A673 (cell line): ENCODE data around the gene TAAR1. TPM values are rescaled to one million over a fixed set of nuclear protein-coding genes. Genes with fewer than 3 reads are reported as not detected.
"Not testable (repeated sequence)": the region's sequence is repeated elsewhere in the genome, so short reads cannot be mapped to it uniquely, and the experiment has no call there.

ENCODE experiments used
- BruUV-seq: library from RNA; stranded (reverse); fragments of 400-500 nt; replicated peaks from 2 replicates; lab custom pipeline; 2021; lab: Mats Ljungman, UMichigan
- CTCF ChIA-PET: fragments of 300-600 bp; sonication (Branson Sonifier 250); formaldehyde crosslinking; loops from one replicate; lab custom pipeline; 2022; ENCODE audit warnings: antibody characterized with exemption; lab: Charles Lee
- POLR2A ChIA-PET: fragments of 300-600 bp; sonication (Branson Sonifier 250); formaldehyde crosslinking; loops from one replicate; lab custom pipeline; 2022; ENCODE audit warnings: antibody characterized with exemption; ENCODE audit not compliant: low non-redundant PET; lab: Charles Lee
- DNase-seq: peaks from one replicate; pipeline ENCODE4 v3.0.0-alpha.2; 2015; ENCODE audit warnings: low spot score
- H3K27ac ChIP-seq: fragments of 200-600 bp; sonication (generic); 2 replicates; pipeline ENCODE4 v1.5.1; 2016; ENCODE audit warnings: mixed run types, low read depth, mild to moderate bottlenecking, mixed read lengths, antibody characterized with exemption, low read length; ENCODE audit not compliant: poor library complexity, severe bottlenecking
- H3K27me3 ChIP-seq: fragments of 200-600 bp; sonication (generic); replicated peaks from 2 replicates; pipeline ENCODE4 v1.6.1; 2017; ENCODE audit warnings: mixed run types, low read depth, mild to moderate bottlenecking, mixed read lengths, antibody characterized with exemption, low read length; ENCODE audit not compliant: insufficient read depth, poor library complexity
- H3K36me3 ChIP-seq: fragments of 200-600 bp; sonication (generic); 2 replicates; pipeline ENCODE4 v1.6.1; 2016; ENCODE audit warnings: mixed run types, mild to moderate bottlenecking, mixed read lengths, antibody characterized with exemption, low read length; ENCODE audit not compliant: insufficient read depth, poor library complexity, severe bottlenecking
- H3K4me1 ChIP-seq: fragments of 200-600 bp; sonication (generic); 2 replicates; pipeline ENCODE4 v1.6.1; 2017; ENCODE audit warnings: mixed run types, mild to moderate bottlenecking, mixed read lengths, antibody characterized with exemption, low read length; ENCODE audit not compliant: insufficient read depth, poor library complexity, severe bottlenecking
- H3K4me3 ChIP-seq: fragments of 200-600 bp; sonication (generic); 2 replicates; pipeline ENCODE4 v1.5.1; 2016; ENCODE audit warnings: low read depth, mixed run types, mild to moderate bottlenecking, mixed read lengths, low read length; ENCODE audit not compliant: poor library complexity, severe bottlenecking
- H3K9me3 ChIP-seq: fragments of 200-600 bp; sonication (generic); 2 replicates; pipeline ENCODE4 v1.6.1; 2016; ENCODE audit warnings: mixed run types, low read depth, mild to moderate bottlenecking, mixed read lengths, antibody characterized with exemption, low read length; ENCODE audit not compliant: poor library complexity, severe bottlenecking
- CTCF ChIP-seq: fragments of 300-800, 200-600 bp; sonication (generic); conservative IDR thresholded peaks from 2 replicates; pipeline ENCODE4 v1.5.1; 2017; ENCODE audit warnings: low read depth, mild to moderate bottlenecking, antibody characterized with exemption, low read length, moderate library complexity, mixed read lengths
- EZH2 ChIP-seq: fragments of 200-600 bp; sonication (generic); IDR thresholded peaks from 2 replicates; pipeline ENCODE4 v1.6.1; 2017; ENCODE audit warnings: borderline replicate concordance, low read depth, mild to moderate bottlenecking, mixed read lengths, antibody characterized with exemption, low read length; ENCODE audit not compliant: poor library complexity, severe bottlenecking
- intact Hi-C: fragments of 100-400 bp; cut with micrococcal nuclease; formaldehyde crosslinking; loops from one replicate; pipeline ENCODE4 v1.10.0; 2022; ENCODE audit not compliant: unreplicated experiment
- total RNA-seq: library from RNA; stranded (reverse); gene quantifications from 2 replicates; pipeline ENCODE4 v1.2.3, GENCODE V29; 2021

The TAAR1 gene
- total RNA-seq, 1 experiment from 2014 or later: not detected

GRCh38 chr6:132607544-132608233 lies 51.3 kb downstream of the TAAR1 start:
- Histone ChIP-seq H3K9me3 (no peaks in the 10 kb centered on the region), H3K27ac (no peak overlapping the region), H3K4me1 (no peaks in the 10 kb centered on the region), H3K4me3 (no peak overlapping the region), H3K36me3 (no peaks in the 10 kb centered on the region), H3K27me3 (no peaks in the 10 kb centered on the region)
- intact Hi-C loops: no loop called here
- ChIA-PET CTCF (no interaction called here), POLR2A (no interaction called here)
- no peak for DNase-seq
- TF ChIP-seq CTCF: no peak
- TF ChIP-seq EZH2: no peak
- BruUV-seq: no TSS peak

DNA sequence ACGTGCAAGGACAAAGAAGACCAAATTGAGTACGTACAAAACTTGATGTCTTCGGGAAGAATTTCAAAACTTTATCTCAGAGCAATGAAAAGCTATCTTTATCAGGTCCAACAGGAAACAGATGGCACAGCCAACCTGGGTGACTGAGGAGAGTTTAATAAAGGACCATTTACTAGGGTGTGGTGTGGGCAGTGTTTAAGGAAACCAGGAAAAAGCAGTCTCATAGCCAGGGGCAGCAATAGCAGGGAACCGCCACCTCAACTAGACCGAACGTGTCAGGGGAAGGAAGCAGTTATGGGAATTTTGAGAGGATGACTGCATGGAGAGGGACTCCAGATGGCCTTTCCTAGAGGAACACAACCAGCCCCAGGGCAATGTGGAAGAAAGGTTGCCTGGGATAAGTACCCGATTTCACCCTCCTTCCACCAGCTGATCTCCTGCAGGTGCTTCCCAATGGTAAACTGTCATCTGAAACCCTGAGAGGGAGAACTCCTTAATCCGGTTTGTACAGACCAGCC lies 54.3 kb downstream of the TAAR1 start:
- no peak for DNase-seq
- H3K27me3 ChIP-seq: peaks cover 17% of the 10 kb centered on the region
- no peak overlapping the region for H3K27ac ChIP-seq
- no peak for TF ChIP-seq EZH2
- TF ChIP-seq CTCF: no peak
- no peak overlapping the region for H3K4me3 ChIP-seq
- no peaks in the 10 kb centered on the region for H3K4me1 ChIP-seq
- POLR2A ChIA-PET: no interaction called here
- H3K9me3 ChIP-seq: no peaks in the 10 kb centered on the region
- CTCF ChIA-PET: no interaction called here
- no TSS peak for BruUV-seq
- intact Hi-C loops: no loop called here
- H3K36me3 ChIP-seq: no peaks in the 10 kb centered on the region

- POLR2A ChIA-PET: not testable (repeated sequence)
Observed at GRCh38 chr6:132600900-132601299, 58.1 kb downstream of the TAAR1 start.

GRCh38 chr6:132598473-132598872 lies 60.5 kb downstream of the TAAR1 start:
- H3K36me3 ChIP-seq: no peaks in the 10 kb centered on the region
- CTCF ChIA-PET: no interaction called here
- no peaks in the 10 kb centered on the region for H3K9me3 ChIP-seq
- BruUV-seq: no TSS peak
- peaks cover 56% of the 10 kb centered on the region for H3K27me3 ChIP-seq
- no peak for TF ChIP-seq EZH2
- TF ChIP-seq CTCF: peak; percentile 36; the same call in 1 of the 2 replicates
- POLR2A ChIA-PET: no interaction called here
- intact Hi-C loops: no loop called here
- no peak overlapping the region for H3K4me3 ChIP-seq
- peak; percentile 10 for DNase-seq
- no peak overlapping the region for H3K27ac ChIP-seq
- H3K4me1 ChIP-seq: no peaks in the 10 kb centered on the region

More at GRCh38 chr6:132600900-132601299, 58.1 kb downstream of the TAAR1 start:
- peaks cover 54% of the 10 kb centered on the region for H3K27me3 ChIP-seq
- H3K9me3 ChIP-seq, H3K27ac ChIP-seq, H3K4me3 ChIP-seq, intact Hi-C loops, H3K4me1 ChIP-seq, BruUV-seq, DNase-seq, CTCF ChIA-PET, H3K36me3 ChIP-seq: not testable (repeated sequence)
